HepG2 (cell line): ENCODE measurements around the gene PPP1R18. TPM values are rescaled to one million over a fixed set of nuclear protein-coding genes. Genes with fewer than 3 reads are reported as not detected.
A peak's percentile ranks its signal among the peaks of the same experiment; 100 is the strongest.

Experiments
- ATAC-seq: fragments of 200-7000 bp; cut with Tn5 transposase; 3 replicates; pipeline ENCODE4 v1.9.1; 2020; ENCODE audit warnings: mild to moderate bottlenecking, moderate library complexity
- BruUV-seq: library from RNA; stranded (reverse); fragments of 400-500 nt; replicated peaks from 2 replicates; lab custom pipeline; 2021; lab: Mats Ljungman, UMichigan
- CTCF ChIA-PET: fragments of 300-600 bp; formaldehyde crosslinking; extraction: SDS; loops from one replicate; lab custom pipeline; 2021; ENCODE audit warnings: low total read pairs, inconsistent platforms, low intra/inter-chr PET ratio; lab: Yijun Ruan, JAX
- POLR2A ChIA-PET: fragments of 350-600 bp; sonication (Branson Sonifier 250); formaldehyde crosslinking; loops from one replicate; lab custom pipeline; 2020; ENCODE audit warnings: antibody characterized with exemption, inconsistent platforms; lab: Yijun Ruan, JAX
- DNase-seq: peaks from one replicate; pipeline ENCODE4 v3.0.0-alpha.2; 2015; ENCODE audit warnings: low spot score
- FAIRE-seq: peaks from 3 replicates; lab custom pipeline; 2011; peaks lifted over from hg19 to GRCh38; lab: Jason Lieb, UNC
- H2AFZ ChIP-seq: one replicate; pipeline ENCODE4 v1.6.1; 2011; ENCODE audit warnings: low read length, inconsistent platforms
- H3K27ac ChIP-seq: fragments of 300-600 bp; 3 replicates; pipeline ENCODE4 v1.8.0; 2011; ENCODE audit warnings: mixed run types, mild to moderate bottlenecking, mixed read lengths, low read length, inconsistent platforms; ENCODE audit not compliant: insufficient read depth; ENCODE audit errors: extremely low read length
- H3K27me3 ChIP-seq, 2 experiments: fragments of 200-600 bp in 1 of 2; 2 replicates in 1 of 2; 3 replicates in 1 of 2; pipeline versions ENCODE4 v1.6.0 to v1.8.0; 2011; ENCODE audit warnings: low read length in 2 of 2, mild to moderate bottlenecking in 2 of 2, moderate library complexity in 2 of 2, inconsistent platforms in 1 of 2; ENCODE audit not compliant: insufficient read depth in 2 of 2, control insufficient read depth in 1 of 2
- H3K36me3 ChIP-seq, 2 experiments: fragments of 200-600 bp in 1 of 2; replicated peaks in 1 of 2; 2 replicates in 1 of 2; 3 replicates in 1 of 2; pipeline versions ENCODE4 v1.5.1 to v1.8.0; 2011; ENCODE audit warnings: low read length in 2 of 2, inconsistent platforms in 1 of 2; ENCODE audit not compliant: insufficient read depth in 2 of 2, control insufficient read depth in 1 of 2
- H3K4me1 ChIP-seq: 2 replicates; pipeline ENCODE4 v1.5.1; 2012; ENCODE audit warnings: low read length, inconsistent platforms; ENCODE audit not compliant: insufficient read depth
- H3K4me2 ChIP-seq: 2 replicates; pipeline ENCODE4 v1.6.0; 2011; ENCODE audit warnings: low read depth, low read length, inconsistent platforms
- H3K4me3 ChIP-seq, 3 experiments: fragments of 200-600 bp in 1 of 3; sonication (generic), shearing (Covaris generic) in 1 of 3; replicated peaks in 1 of 3; 2 replicates each; pipeline ENCODE4 v1.5.1; 2011 to 2016; ENCODE audit warnings: low read length in 3 of 3, inconsistent platforms in 2 of 3, low read depth in 2 of 3, mild to moderate bottlenecking in 2 of 3, control low read depth in 1 of 3, mixed read lengths in 1 of 3; ENCODE audit not compliant: insufficient read depth in 1 of 3
- H3K79me2 ChIP-seq: one replicate; pipeline ENCODE4 v1.6.1; 2011; ENCODE audit warnings: low read length, inconsistent platforms; ENCODE audit not compliant: insufficient read depth
- H3K9ac ChIP-seq: 2 replicates; pipeline ENCODE4 v1.6.0; 2011; ENCODE audit warnings: mild to moderate bottlenecking, low read depth, low read length, inconsistent platforms; ENCODE audit not compliant: insufficient read depth
- H3K9me3 ChIP-seq: 2 replicates; pipeline ENCODE4 v1.5.1; 2012; ENCODE audit warnings: mild to moderate bottlenecking, low read length
- H4K20me1 ChIP-seq: 2 replicates; pipeline ENCODE4 v1.6.0; 2011; ENCODE audit warnings: inconsistent platforms, mild to moderate bottlenecking, low read length, moderate library complexity; ENCODE audit not compliant: insufficient read depth
- ARNT2 ChIP-seq: sonication (generic); formaldehyde crosslinking; IDR thresholded peaks from 2 replicates; pipeline ENCODE4 v1.8.0; 2022; ENCODE audit warnings: mild to moderate bottlenecking, low read depth, missing genetic modification reagents, moderate library complexity
- DMAP1 ChIP-seq: IDR thresholded peaks from 2 replicates; pipeline ENCODE4 v1.6.1; 2016
- DNMT3B ChIP-seq: conservative IDR thresholded peaks from 2 replicates; pipeline ENCODE4 v1.6.1; 2016; ENCODE audit warnings: missing biosample characterization, control low read depth
- GZF1 ChIP-seq: sonication (generic); formaldehyde crosslinking; IDR thresholded peaks from 2 replicates; pipeline ENCODE4 v1.5.1; 2020; ENCODE audit warnings: mild to moderate bottlenecking, missing genetic modification reagents
- HDAC2 ChIP-seq: sonication (generic); formaldehyde crosslinking; IDR thresholded peaks from 2 replicates; pipeline ENCODE4 v1.4.0; 2020; ENCODE audit warnings: missing genetic modification reagents
- KDM2A ChIP-seq: sonication (generic); formaldehyde crosslinking; IDR thresholded peaks from 2 replicates; pipeline ENCODE4 v1.4.0; 2020; ENCODE audit warnings: low read depth, missing genetic modification reagents, borderline replicate concordance
- KDM5B ChIP-seq: sonication (generic); formaldehyde crosslinking; IDR thresholded peaks from 2 replicates; pipeline ENCODE4 v1.4.0; 2020; ENCODE audit warnings: missing genetic modification reagents, mild to moderate bottlenecking, borderline replicate concordance
- MXD4 ChIP-seq: IDR thresholded peaks from 2 replicates; pipeline ENCODE4 v1.6.1; 2016; ENCODE audit warnings: mild to moderate bottlenecking, missing biosample characterization, missing genetic modification reagents
- MXI1 ChIP-seq: IDR thresholded peaks from 3 replicates; pipeline ENCODE4 v1.6.1; 2012; ENCODE audit warnings: low read depth, low read length, inconsistent platforms, borderline replicate concordance
- PITX1 ChIP-seq: sonication (generic); formaldehyde crosslinking; IDR thresholded peaks from 2 replicates; pipeline ENCODE4 v1.5.1; 2020; ENCODE audit warnings: mild to moderate bottlenecking, missing genetic modification reagents
- POGZ ChIP-seq: sonication (generic); formaldehyde crosslinking; IDR thresholded peaks from 2 replicates; pipeline ENCODE4 v1.4.0; 2020; ENCODE audit warnings: mild to moderate bottlenecking, missing genetic modification reagents
- SMARCC2 ChIP-seq: fragments of 450-650 bp; IDR thresholded peaks from 2 replicates; pipeline ENCODE4 v1.6.1; 2017; ENCODE audit warnings: antibody characterized with exemption, mild to moderate bottlenecking
- SNAPC2 ChIP-seq: sonication (generic); formaldehyde crosslinking; IDR thresholded peaks from 2 replicates; pipeline ENCODE4 v1.8.1; 2022; ENCODE audit warnings: mild to moderate bottlenecking, missing genetic modification reagents
- TCF7L2 ChIP-seq: IDR thresholded peaks from 2 replicates; pipeline ENCODE4 v1.6.1; 2011; ENCODE audit warnings: mild to moderate bottlenecking, low read depth, low read length, moderate library complexity
- ZIK1 ChIP-seq: sonication (generic); formaldehyde crosslinking; IDR thresholded peaks from 2 replicates; pipeline ENCODE4 v1.5.0; 2020; ENCODE audit warnings: mild to moderate bottlenecking, low read depth, missing genetic modification reagents, borderline replicate concordance
- ZNF264 ChIP-seq: sonication (generic); formaldehyde crosslinking; IDR thresholded peaks from 2 replicates; pipeline ENCODE4 v1.4.0; 2020; ENCODE audit warnings: missing genetic modification reagents
- ZNF3 ChIP-seq: IDR thresholded peaks from 2 replicates; pipeline ENCODE4 v1.7.0; 2017; ENCODE audit warnings: inconsistent platforms
- ZNF546 ChIP-seq: sonication (generic); formaldehyde crosslinking; conservative IDR thresholded peaks from 2 replicates; pipeline ENCODE4 v1.8.1; 2023; ENCODE audit warnings: mild to moderate bottlenecking, missing genetic modification reagents
- ZNF737 ChIP-seq: sonication (generic); formaldehyde crosslinking; IDR thresholded peaks from 2 replicates; pipeline ENCODE4 v1.5.0; 2020; ENCODE audit warnings: missing genetic modification reagents, mild to moderate bottlenecking, borderline replicate concordance
- ZNF776 ChIP-seq: sonication (generic); formaldehyde crosslinking; IDR thresholded peaks from 2 replicates; pipeline ENCODE4 v1.4.0; 2020; ENCODE audit warnings: mild to moderate bottlenecking, missing genetic modification reagents
- ZNF792 ChIP-seq: IDR thresholded peaks from 2 replicates; pipeline ENCODE4 v1.6.1; 2016
- WGBS: methylation state at CpG from one replicate; pipeline ENCODE4 v1.1.6; 2017; ENCODE audit warnings: low lambda C conversion rate; 5-methylcytosine and 5-hydroxymethylcytosine counted together
- in situ Hi-C: cut with HindIII; loops from 2 replicates; pipeline ENCODE4 v1.10.0; 2017; ENCODE audit warnings: low pct_unique_long_range_greater_than_20kb; ENCODE audit not compliant: extremely low pct_ligation_motif_present
- intact Hi-C: fragments of 100-400 bp; cut with micrococcal nuclease; formaldehyde crosslinking; loops from one replicate; pipeline ENCODE4 v1.10.0; 2022; ENCODE audit not compliant: unreplicated experiment
- polyA plus RNA-seq, 8 experiments: library from polyadenylated mRNA; depleted of rRNA in 3 of 8; stranded (reverse) in 7 of 8; unstranded in 1 of 8; fragments of >200 nt; fragmentation: Illumina TruSeq in 4 of 8; extraction: Trizol in 4 of 8; gene quantifications; 2 replicates each; pipeline versions ENCODE4 v1.2.1 to v1.2.3, GENCODE V29; 2011 to 2016; ENCODE audit warnings: low read depth in 4 of 8, missing spikeins in 1 of 8, mixed read lengths in 1 of 8; ENCODE audit not compliant: insufficient read depth in 1 of 8
- total RNA-seq, 5 experiments: library from RNA; depleted of rRNA; stranded (reverse); fragments of >200 nt; fragmentation: Illumina TruSeq; extraction: Trizol; gene quantifications; 2 replicates each; pipeline ENCODE4 v1.2.3, GENCODE V29; 2016; ENCODE audit warnings: low read depth in 1 of 5
- TF ChIP-seq, protein P1 (sequence below): sonication (generic); IDR thresholded peaks from 2 replicates; pipeline ENCODE4 v1.6.1; 2016; ENCODE audit warnings: low read depth, borderline replicate concordance
- TF ChIP-seq, protein P2 (sequence below): sonication (generic); formaldehyde crosslinking; conservative IDR thresholded peaks from 2 replicates; pipeline ENCODE4 v1.8.0; 2022; ENCODE audit warnings: mild to moderate bottlenecking, moderate library complexity, missing genetic modification reagents

The PPP1R18 gene
- total and polyA plus RNA-seq, 2 of the 13 experiments (the other 11 are each of a cell fraction or from before 2014, with no cell fraction given): 4.9 to 9.2 TPM

DNA sequence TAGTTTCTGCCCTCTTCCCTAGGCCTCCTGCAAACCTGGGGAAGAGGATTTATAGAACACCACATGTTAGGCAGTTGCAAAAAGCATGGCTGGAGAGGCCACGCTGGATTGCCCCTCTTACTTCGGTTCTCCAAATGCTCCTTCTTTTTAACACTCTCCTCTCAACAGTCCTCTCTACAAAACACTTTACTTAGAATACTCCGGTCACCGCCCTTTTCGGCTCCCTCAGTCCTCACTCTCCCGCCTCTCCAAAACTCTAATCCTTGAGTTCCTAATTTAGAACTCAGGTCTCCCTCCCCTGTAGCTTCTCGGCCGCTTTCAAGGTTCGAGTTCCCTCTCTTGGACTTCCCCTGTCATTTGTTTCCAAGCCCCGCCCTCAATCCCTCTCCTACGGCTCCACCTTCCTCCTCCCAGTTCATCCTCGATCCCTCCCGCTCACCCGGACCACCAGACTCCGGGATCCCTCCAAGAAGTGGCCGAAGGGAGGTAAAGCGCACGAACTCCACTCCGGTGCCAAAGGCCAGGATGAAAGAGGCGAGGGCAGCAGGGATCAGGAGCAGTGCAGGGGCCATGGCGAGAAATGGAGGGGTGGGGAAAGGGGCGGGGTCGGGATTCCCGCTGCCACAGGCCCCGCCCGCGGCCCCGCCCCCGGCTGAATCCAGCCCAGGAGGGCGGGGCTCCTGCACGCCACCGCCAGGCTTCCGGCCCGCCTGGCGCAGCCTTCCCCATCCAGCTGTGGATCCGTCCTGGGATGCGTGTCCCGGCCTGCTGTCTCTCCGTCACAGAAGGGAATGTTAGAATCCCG lies 4.2 kb upstream of the PPP1R18 start, which contains the start of gene NRM:
Gene NRM (minus strand): TSS at position 582 of the 805 bp plus-strand sequence. CDS start 10 bp downstream, at position 572.
- H3K27me3 ChIP-seq: no peaks in the 10 kb centered on the region
- intact Hi-C loops (loop anchor here (1.0 kb wide), 1 partner anchor 30 kb away; the partner anchor contains the start of gene TUBB), in situ Hi-C loops (loop anchor here (25.0 kb wide), 1 partner anchor 397 kb away; no protein-coding TSS in a partner anchor)
- ATAC-seq (peak; percentile 75), FAIRE-seq (no peak), DNase-seq (peak; percentile 78)
- peak within 1 kb of the TSS; percentile 54 for H3K9ac ChIP-seq
- no peaks in the 10 kb centered on the region for H4K20me1 ChIP-seq
- H3K9me3 ChIP-seq: no peaks in the 10 kb centered on the region
- H3K4me2 ChIP-seq: peak within 1 kb of the TSS; percentile 83
- BruUV-seq: TSS peak; percentile 77
- H3K36me3 ChIP-seq: no peaks in the 10 kb centered on the region
- WGBS: 2% methylated on average over 33 of the region's 40 CpGs
- ChIA-PET POLR2A (interaction anchor here (0.7 to 3.4 kb wide), 23 partner anchors 9 to 193 kb away, joined by 3 to 50 read pairs (median 4); partner anchors contain the start of genes DDR1, DHX16, IER3 and MDC1), CTCF (interaction anchor here (1.1 kb wide), 1 partner anchor 32 kb away, joined by 3 read pairs; no protein-coding TSS in a partner anchor)
- peak within 1 kb of the TSS; percentile 84 to 89 (median 87) for H3K4me3 ChIP-seq
- peak within 1 kb of the TSS; percentile 67 for H2AFZ ChIP-seq
- H3K79me2 ChIP-seq: no peaks in the 10 kb centered on the region
- peak within 1 kb of the TSS; percentile 44 for H3K27ac ChIP-seq
- H3K4me1 ChIP-seq: peaks cover 57% of the 10 kb centered on the region
- 0 out of 2 replicates have a peak, but pooled peaks have one; percentile 19 for TF ChIP-seq SNAPC2
- TF ChIP-seq, protein P1, sequence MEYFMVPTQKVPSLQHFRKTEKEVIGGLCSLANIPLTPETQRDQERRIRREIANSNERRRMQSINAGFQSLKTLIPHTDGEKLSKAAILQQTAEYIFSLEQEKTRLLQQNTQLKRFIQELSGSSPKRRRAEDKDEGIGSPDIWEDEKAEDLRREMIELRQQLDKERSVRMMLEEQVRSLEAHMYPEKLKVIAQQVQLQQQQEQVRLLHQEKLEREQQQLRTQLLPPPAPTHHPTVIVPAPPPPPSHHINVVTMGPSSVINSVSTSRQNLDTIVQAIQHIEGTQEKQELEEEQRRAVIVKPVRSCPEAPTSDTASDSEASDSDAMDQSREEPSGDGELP: peak; percentile 90; the same call in 1 of the 2 replicates
- TF ChIP-seq DNMT3B (CRISPR knock-in tag): no peak
- peak; percentile 50; the same call in 1 of the 2 replicates for TF ChIP-seq MXD4 (CRISPR knock-in tag)
- peak; percentile 67; the same call in 1 of the 2 replicates for TF ChIP-seq ZNF792
- TF ChIP-seq ZIK1 (CRISPR knock-in tag): no peak
- peak; percentile 61; the same call in 1 of the 2 replicates for TF ChIP-seq GZF1 (CRISPR knock-in tag)
- 0 out of 2 replicates have a peak, but pooled peaks have one; percentile 65 for TF ChIP-seq ZNF546 (CRISPR knock-in tag)
- peak; percentile 55; the same call in 1 of the 2 replicates for TF ChIP-seq DMAP1 (CRISPR knock-in tag)
- TF ChIP-seq PITX1: no peak; the same call in 1 of the 2 replicates
- TF ChIP-seq HDAC2: peak; percentile 59; the same call in 1 of the 2 replicates
- no peak for TF ChIP-seq KDM5B (CRISPR knock-in tag)
- no peak for TF ChIP-seq ZNF776 (CRISPR knock-in tag)
- no peak for TF ChIP-seq POGZ (CRISPR knock-in tag)
- 0 out of 2 replicates have a peak, but pooled peaks have one; percentile 33 for TF ChIP-seq ZNF264 (CRISPR knock-in tag)
- TF ChIP-seq, protein P2, sequence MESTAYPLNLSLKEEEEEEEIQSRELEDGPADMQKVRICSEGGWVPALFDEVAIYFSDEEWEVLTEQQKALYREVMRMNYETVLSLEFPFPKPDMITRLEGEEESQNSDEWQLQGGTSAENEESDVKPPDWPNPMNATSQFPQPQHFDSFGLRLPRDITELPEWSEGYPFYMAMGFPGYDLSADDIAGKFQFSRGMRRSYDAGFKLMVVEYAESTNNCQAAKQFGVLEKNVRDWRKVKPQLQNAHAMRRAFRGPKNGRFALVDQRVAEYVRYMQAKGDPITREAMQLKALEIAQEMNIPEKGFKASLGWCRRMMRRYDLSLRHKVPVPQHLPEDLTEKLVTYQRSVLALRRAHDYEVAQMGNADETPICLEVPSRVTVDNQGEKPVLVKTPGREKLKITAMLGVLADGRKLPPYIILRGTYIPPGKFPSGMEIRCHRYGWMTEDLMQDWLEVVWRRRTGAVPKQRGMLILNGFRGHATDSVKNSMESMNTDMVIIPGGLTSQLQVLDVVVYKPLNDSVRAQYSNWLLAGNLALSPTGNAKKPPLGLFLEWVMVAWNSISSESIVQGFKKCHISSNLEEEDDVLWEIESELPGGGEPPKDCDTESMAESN: 0 out of 2 replicates have a peak, but pooled peaks have one; percentile 24
- TF ChIP-seq KDM2A (CRISPR knock-in tag): peak; percentile 85
- no peak for TF ChIP-seq ZNF3 (CRISPR knock-in tag)
- TF ChIP-seq TCF7L2: no peak
- no peak for TF ChIP-seq SMARCC2
- TF ChIP-seq ARNT2 (CRISPR knock-in tag): peak; percentile 60; the same call in 1 of the 2 replicates
- TF ChIP-seq MXI1: peak; percentile 78; the same call in 1 of the 3 replicates
- TF ChIP-seq ZNF737 (CRISPR knock-in tag): no peak
